Natural killer cell treated with Interleukin-12 subunit alpha and Interleukin-12 subunit beta and Interleukin-15 and Interleukin-18, amount 100 ng/mL, for 72 hours (primary cell): ENCODE results near the gene KCNH6. TPM values are rescaled to one million over a fixed set of nuclear protein-coding genes. Genes with fewer than 3 reads are reported as not detected.

Experiments used
- ATAC-seq, 2 donors: fragments of 150-1000 bp; cut with Tn5 transposase in 1 of 2; sonication (Bioruptor Pico), chemical (Tn5 transposase) in 1 of 2; 2 replicates each; pipeline ENCODE4 v1.10.0; 2021
- DNase-seq: peaks from one replicate; pipeline ENCODE4 v3.0.0; 2022; ENCODE audit warnings: low spot score
- H3K27ac Mint-ChIP-seq, 2 donors: 1 replicate in 1 of 2; 2 replicates in 1 of 2; pipeline ENCODE4 v1.8.0; 2022; ENCODE audit warnings: mixed read lengths in 2 of 2, mild to moderate bottlenecking in 1 of 2, moderate library complexity in 1 of 2
- H3K27me3 Mint-ChIP-seq, 2 donors: 1 replicate in 1 of 2; 2 replicates in 1 of 2; pipeline ENCODE4 v1.8.0; 2022; ENCODE audit warnings: mixed read lengths in 2 of 2
- H3K36me3 Mint-ChIP-seq: one replicate; pipeline ENCODE4 v1.8.0; 2022; ENCODE audit warnings: mixed read lengths
- H3K4me1 Mint-ChIP-seq, 2 donors: 1 replicate in 1 of 2; 2 replicates in 1 of 2; pipeline ENCODE4 v1.8.0; 2022; ENCODE audit warnings: low read depth in 2 of 2, mixed read lengths in 2 of 2, mild to moderate bottlenecking in 1 of 2
- H3K4me3 Mint-ChIP-seq: one replicate; pipeline ENCODE4 v1.8.0; 2022; ENCODE audit warnings: mixed read lengths
- H3K9me3 Mint-ChIP-seq: 2 replicates; pipeline ENCODE4 v1.8.0; 2022; ENCODE audit warnings: mixed read lengths
- total RNA-seq, 2 donors: library from RNA; stranded (reverse); gene quantifications; one replicate each; pipeline ENCODE4 v1.2.3, GENCODE V29; 2022

Gene KCNH6
- total RNA-seq, 2 donors from 2014 or later, result not detected

- Mint-ChIP-seq H3K4me3 (no peak overlapping the region), H3K27ac (no peak overlapping the region), H3K27me3 (peaks cover 22 to 26% of the 10 kb centered on the region in 2 donors), H3K36me3 (no peaks in the 10 kb centered on the region), H3K9me3 (no peaks in the 10 kb centered on the region), H3K4me1 (peaks cover 7 to 8% of the 10 kb centered on the region in 2 donors)
- ATAC-seq, result no peak
- no peak for DNase-seq
Measured at GRCh38 chr17:63526861-63527260, 3.7 kb downstream of the KCNH6 start.

- no peak for DNase-seq
- Mint-ChIP-seq H3K4me3 (no peak overlapping the region), H3K27me3 (peaks cover 18 to 26% of the 10 kb centered on the region in 2 donors), H3K9me3 (no peaks in the 10 kb centered on the region), H3K27ac (no peak overlapping the region), H3K4me1 (peaks cover 7 to 8% of the 10 kb centered on the region in 2 donors), H3K36me3 (no peaks in the 10 kb centered on the region)
- no peak for ATAC-seq
Measured at GRCh38 chr17:63528183-63528582, 5.0 kb downstream of the KCNH6 start.

GRCh38 chr17:63529711-63530556 lies 6.8 kb downstream of the KCNH6 start:
- no peak overlapping the region for H3K4me3 Mint-ChIP-seq
- H3K9me3 Mint-ChIP-seq, result no peaks in the 10 kb centered on the region
- DNase-seq, result no peak
- no peaks in the 10 kb centered on the region for H3K4me1 Mint-ChIP-seq
- H3K36me3 Mint-ChIP-seq, result no peaks in the 10 kb centered on the region
- no peak for ATAC-seq
- H3K27ac Mint-ChIP-seq, result no peak overlapping the region
- peaks cover 11 to 14% of the 10 kb centered on the region in 2 donors for H3K27me3 Mint-ChIP-seq

GRCh38 chr17:63530557-63531021 lies 7.4 kb downstream of the KCNH6 start:
- no peak overlapping the region for H3K27ac Mint-ChIP-seq
- peaks cover 0 to 4% of the 10 kb centered on the region in 2 donors for H3K4me1 Mint-ChIP-seq
- ATAC-seq (no peak), DNase-seq (no peak)
- no peaks in the 10 kb centered on the region for H3K36me3 Mint-ChIP-seq
- no peaks in the 10 kb centered on the region for H3K9me3 Mint-ChIP-seq
- no peak overlapping the region for H3K4me3 Mint-ChIP-seq
- peaks cover 10 to 14% of the 10 kb centered on the region in 2 donors for H3K27me3 Mint-ChIP-seq

- ATAC-seq (no peak), DNase-seq (no peak)
- Mint-ChIP-seq H3K4me3 (no peak overlapping the region), H3K27me3 (peaks cover 9 to 20% of the 10 kb centered on the region in 2 donors), H3K4me1 (peaks cover 0 to 4% of the 10 kb centered on the region in 2 donors), H3K9me3 (no peaks in the 10 kb centered on the region), H3K36me3 (no peaks in the 10 kb centered on the region), H3K27ac (no peak overlapping the region)
Measured at GRCh38 chr17:63531022-63531965, 8.1 kb downstream of the KCNH6 start.

GRCh38 chr17:63533433-63534077 lies 10.4 kb downstream of the KCNH6 start:
- DNase-seq, result no peak
- H3K4me3 Mint-ChIP-seq, result no peak overlapping the region
- ATAC-seq, result no peak
- H3K36me3 Mint-ChIP-seq, result no peaks in the 10 kb centered on the region
- H3K9me3 Mint-ChIP-seq, result no peaks in the 10 kb centered on the region
- H3K27me3 Mint-ChIP-seq, result peaks cover 9 to 12% of the 10 kb centered on the region in 2 donors
- no peak overlapping the region for H3K27ac Mint-ChIP-seq
- H3K4me1 Mint-ChIP-seq, result peaks cover 0 to 4% of the 10 kb centered on the region in 2 donors

- H3K36me3 Mint-ChIP-seq, result no peaks in the 10 kb centered on the region
- ATAC-seq, result no peak
- H3K9me3 Mint-ChIP-seq, result no peaks in the 10 kb centered on the region
- H3K4me3 Mint-ChIP-seq, result no peak overlapping the region
- no peak overlapping the region for H3K27ac Mint-ChIP-seq
- no peak for DNase-seq
- peaks cover 11 to 16% of the 10 kb centered on the region in 2 donors for H3K27me3 Mint-ChIP-seq
- H3K4me1 Mint-ChIP-seq, result peaks cover 0 to 4% of the 10 kb centered on the region in 2 donors
Measured at GRCh38 chr17:63534078-63534570, 11.0 kb downstream of the KCNH6 start.

- DNase-seq, result no peak
- H3K27me3 Mint-ChIP-seq, result peaks cover 19 to 24% of the 10 kb centered on the region in 2 donors
Measured at GRCh38 chr17:63534816-63535455, 11.8 kb downstream of the KCNH6 start.

GRCh38 chr17:63535640-63536039 lies 12.5 kb downstream of the KCNH6 start:
- Mint-ChIP-seq H3K9me3 (no peaks in the 10 kb centered on the region), H3K4me3 (no peak overlapping the region), H3K27me3 (peaks cover 21 to 25% of the 10 kb centered on the region in 2 donors), H3K36me3 (no peaks in the 10 kb centered on the region), H3K4me1 (peaks cover 0 to 4% of the 10 kb centered on the region in 2 donors), H3K27ac (peak overlapping the region in 1 of 2 donors; percentile 9)
- ATAC-seq, result no peak
- DNase-seq, result no peak

More at GRCh38 chr17:63534816-63535455, 11.8 kb downstream of the KCNH6 start:
- Mint-ChIP-seq H3K36me3 (no peaks in the 10 kb centered on the region), H3K4me1 (peaks cover 0 to 4% of the 10 kb centered on the region in 2 donors), H3K27ac (peak overlapping the region in 1 of 2 donors; percentile 9), H3K4me3 (no peak overlapping the region), H3K9me3 (no peaks in the 10 kb centered on the region)
- no peak for ATAC-seq

- no peaks in the 10 kb centered on the region for H3K36me3 Mint-ChIP-seq
- H3K4me1 Mint-ChIP-seq, result peaks cover 0 to 4% of the 10 kb centered on the region in 2 donors
- no peak overlapping the region for H3K4me3 Mint-ChIP-seq
- ATAC-seq (no peak), DNase-seq (no peak)
- H3K27ac Mint-ChIP-seq, result no peak overlapping the region
- H3K9me3 Mint-ChIP-seq, result no peaks in the 10 kb centered on the region
- peaks cover 23 to 25% of the 10 kb centered on the region in 2 donors for H3K27me3 Mint-ChIP-seq
Measured at GRCh38 chr17:63537001-63537400, 13.8 kb downstream of the KCNH6 start.

GRCh38 chr17:63537991-63538692 lies 15.0 kb downstream of the KCNH6 start:
- Mint-ChIP-seq H3K36me3 (no peaks in the 10 kb centered on the region), H3K27me3 (peaks cover 23 to 25% of the 10 kb centered on the region in 2 donors), H3K27ac (no peak overlapping the region), H3K4me3 (no peak overlapping the region), H3K9me3 (no peaks in the 10 kb centered on the region), H3K4me1 (peaks cover 0 to 4% of the 10 kb centered on the region in 2 donors)
- ATAC-seq, result peak in 1 of 2 donors; percentile 21
- peak; percentile 52 for DNase-seq
